Measurements from ENCODE around the gene DYTN. TPM values are rescaled to one million over a fixed set of nuclear protein-coding genes. Genes with fewer than 3 reads are reported as not detected.

DYTN gene
- total and polyA plus RNA-seq, 2 donors (not counting 3 experiments of a cell fraction or from before 2014, with no cell fraction given) = 0.06 to 0.62 TPM

- CTCF ChIA-PET = interaction anchor here (0.5 to 4.3 kb wide), 3 partner anchors 12 to 17 kb away, joined by 3 to 25 read pairs (median 3); no protein-coding TSS in a partner anchor
- BruUV-seq (replicated peaks) = TSS peak; percentile 85
- TF ChIP-seq MYC (IDR thresholded peaks at IDR 0.05; ENCODE audit: low read depth, low read length) = peak; percentile 38
- peak; percentile 90 for TF ChIP-seq POLR2A (IDR thresholded peaks at IDR 0.05; ENCODE audit: low read depth, low read length)
- TF ChIP-seq GATA2 (IDR thresholded peaks at IDR 0.05; ENCODE audit: insufficient read depth, insufficient read length, low read depth, low read length) = no peak
- TF ChIP-seq CTCF (IDR thresholded peaks at IDR 0.05; ENCODE audit: extremely low read depth in 1 of 2, insufficient read depth in 1 of 2, low read depth in 1 of 2, low read length in 2 of 2) = no peak
- no peak for TF ChIP-seq JUN (IDR thresholded peaks at IDR 0.05; ENCODE audit: borderline replicate concordance, insufficient read depth, insufficient read length, low read depth)
- TF ChIP-seq MAX (IDR thresholded peaks at IDR 0.05; ENCODE audit: insufficient read depth, insufficient read length) = peak; percentile 1
- TF ChIP-seq FOS (IDR thresholded peaks at IDR 0.05; ENCODE audit: borderline replicate concordance, insufficient read depth, low read length) = peak; percentile 49
- peak; percentile 73 for TF ChIP-seq POLR2AphosphoS5 (IDR thresholded peaks at IDR 0.05; ENCODE audit: insufficient read depth, low read depth, low read length)
- no peak for TF ChIP-seq EZH2 (IDR thresholded peaks at IDR 0.05; ENCODE audit: borderline replicate concordance, low read depth, low read length, severe bottlenecking)
These were observed 47.3 kb upstream of the DYTN start, which contains the start of the genes FASTKD2 and MDH1B for GRCh38 chr2:206765242-206766056. Gene FASTKD2, plus strand, starts transcription at chr2:206765606. Its CDS starts 1,088 bp downstream, at chr2:206766694. Gene MDH1B, minus strand, starts transcription at chr2:206765328. Its CDS starts 57 bp downstream, at chr2:206765271.

More at GRCh38 chr2:206765242-206766056, 47.3 kb upstream of the DYTN start, which contains the start of the genes FASTKD2 and MDH1B:
- POLR2A ChIA-PET = interaction anchor here (0.6 kb wide), 1 partner anchor 20 kb away, joined by 4 read pairs; no protein-coding TSS in a partner anchor
- intact Hi-C loops (cut with micrococcal nuclease) = loop anchor here (2.0 to 5.0 kb wide), 3 partner anchors 35 to 373 kb away; no protein-coding TSS in a partner anchor
- Histone ChIP-seq H3K4me1 (ENCODE audit: control insufficient read depth, extremely low read depth, insufficient read depth, low read length) (peaks cover 8% of the 10 kb centered on the region), H3K79me2 (ENCODE audit: control insufficient read depth, insufficient read depth, low read length) (peaks cover 32% of the 10 kb centered on the region), H3K9me1 (replicated peaks; ENCODE audit: control insufficient read depth, extremely low read depth, insufficient read depth, low read length) (no peaks in the 10 kb centered on the region), H3K4me2 (ENCODE audit: insufficient read depth, low read length) (peak within 1 kb of the TSS; percentile 76), H3K4me3 (replicated peaks in 1 of 3; ENCODE audit: insufficient read depth in 1 of 3, low read depth in 1 of 3, low read length in 3 of 3) (peak within 1 kb of the TSS; percentile 76 to 96 (median 80)), H3K9me3 (replicated peaks; ENCODE audit: control insufficient read depth, insufficient read depth, low read length) (no peaks in the 10 kb centered on the region), H2AFZ (ENCODE audit: low read depth, low read length) (peak within 1 kb of the TSS; percentile 92), H3K27me3 (ENCODE audit: control insufficient read depth in 2 of 2, insufficient read depth in 2 of 2, low read length in 2 of 2) (peaks cover 5 to 20% of the 10 kb centered on the region in 2 experiments), H3K27ac (ENCODE audit: insufficient read depth, low read depth, low read length) (peak within 1 kb of the TSS; percentile 89), H4K20me1 (replicated peaks; ENCODE audit: control insufficient read depth, extremely low read depth, insufficient read depth, low read length) (no peaks in the 10 kb centered on the region), H3K9ac (replicated peaks; ENCODE audit: extremely low read depth, insufficient read depth, low read length) (peak within 1 kb of the TSS; percentile 95), H3K36me3 (ENCODE audit: control insufficient read depth in 2 of 2, extremely low read depth in 1 of 2, insufficient read depth in 2 of 2, low read length in 2 of 2) (no peaks in the 10 kb centered on the region)
- dilution Hi-C loops (cut with MboI; ENCODE audit: extremely low pct_ligation_motif_present, low sequenced_read_pairs) = no loop called here
- DNase-seq (ENCODE audit: low read depth, low spot score) (peak; percentile 99), FAIRE-seq (peak; percentile 87)

All from endothelial cell of umbilical vein (primary cell).